Measurements from ENCODE around the gene B4GALT6. TPM values are rescaled to one million over a fixed set of nuclear protein-coding genes. Genes with fewer than 3 reads are reported as not detected.

B4GALT6 gene
- total and polyA plus RNA-seq, 2 of the 8 experiments (the other 6 are each of a cell fraction or from before 2014, with no cell fraction given), result 6.3 to 41.5 TPM

- H3K23me2 ChIP-seq (ENCODE audit: low read depth, low read length), result no peaks in the 10 kb centered on the region
- no peaks in the 10 kb centered on the region for H3K36me3 ChIP-seq (ENCODE audit: control insufficient read depth in 2 of 4, insufficient read depth in 4 of 4, low read length in 3 of 4)
- no peaks in the 10 kb centered on the region for H3K79me2 ChIP-seq (ENCODE audit: control insufficient read depth in 1 of 2, insufficient read depth in 2 of 2, low read length in 2 of 2)
- H2BK12ac ChIP-seq (ENCODE audit: low read depth, low read length), result no peak overlapping the region
- no peak overlapping the region for H2BK15ac ChIP-seq (ENCODE audit: low read length)
- no peak overlapping the region for H3K4me3 ChIP-seq (ENCODE audit: extremely low read depth in 1 of 4, insufficient read depth in 2 of 4, low read depth in 3 of 4, low read length in 4 of 4)
- H3K14ac ChIP-seq (ENCODE audit: insufficient read length), result no peak overlapping the region
- 94% methylated on average over 1 of the region's 1 CpG; no CpG with 5 or more reads in 1 of the 2 experiments for WGBS, 2 experiments (ENCODE audit: extremely low coverage in 1 of 2, insufficient coverage in 1 of 2, insufficient read length in 1 of 2, insufficient replicate concordance in 2 of 2, low coverage in 1 of 2, low lambda C conversion rate in 2 of 2, missing lambda C conversion rate in 1 of 2)
- H3K4me1 ChIP-seq (replicated peaks in 1 of 4; ENCODE audit: control insufficient read depth in 3 of 4, insufficient read depth in 4 of 4, low read length in 3 of 4), result no peaks in the 10 kb centered on the region
- no peak overlapping the region for H2BK120ac ChIP-seq (replicated peaks; ENCODE audit: low read depth, low read length)
- H3K9ac ChIP-seq (replicated peaks in 1 of 4; ENCODE audit: extremely low read depth in 1 of 4, low read depth in 3 of 4, low read length in 3 of 4), result no peak overlapping the region
- no peaks in the 10 kb centered on the region for H3K79me1 ChIP-seq (ENCODE audit: low read depth, low read length)
- no peaks in the 10 kb centered on the region for H3K27me3 ChIP-seq (replicated peaks in 1 of 4; ENCODE audit: control insufficient read depth in 3 of 4, extremely low read depth in 1 of 4, insufficient read depth in 3 of 4, low read length in 3 of 4)
- POLR2A ChIA-PET (ENCODE audit: partially characterized antibody), result no interaction called here
- no peak overlapping the region for H4K8ac ChIP-seq (ENCODE audit: extremely low read depth, insufficient read depth, low read length)
- TF ChIP-seq HDAC2 (IDR thresholded peaks at IDR 0.05; ENCODE audit: borderline replicate concordance in 1 of 2, low read depth in 2 of 2, low read length in 2 of 2) (no peak), KDM5A (IDR thresholded peaks at IDR 0.05; ENCODE audit: low read length) (no peak)
- no peaks in the 10 kb centered on the region for H3K9me3 ChIP-seq (ENCODE audit: insufficient read depth in 2 of 2, low read depth in 1 of 2, low read length in 1 of 2)
- H2BK20ac ChIP-seq (ENCODE audit: low read length), result no peak overlapping the region
- no peak overlapping the region for H3K18ac ChIP-seq (ENCODE audit: extremely low read depth, low read length)
- H3K56ac ChIP-seq (replicated peaks; ENCODE audit: insufficient read length, low read depth, low read length), result no peak overlapping the region
- H3K23ac ChIP-seq (ENCODE audit: insufficient read length), result no peak overlapping the region
- H2AFZ ChIP-seq (ENCODE audit: low read length), result no peak overlapping the region
- no peak overlapping the region for H4K5ac ChIP-seq (ENCODE audit: insufficient read length, low read depth, low read length)
- no peak overlapping the region for H3K4ac ChIP-seq (replicated peaks; ENCODE audit: insufficient read length, low read depth, low read length)
- FAIRE-seq, result no peak
- DNase-seq (ENCODE audit: low read depth in 1 of 2, low spot score in 2 of 2), result no peak
- H3K27ac ChIP-seq (ENCODE audit: low read depth, low read length), result no peak overlapping the region
- H4K20me1 ChIP-seq (replicated peaks in 1 of 2; ENCODE audit: control insufficient read depth in 1 of 2, insufficient read depth in 2 of 2, low read length in 2 of 2), result no peaks in the 10 kb centered on the region
- H2BK5ac ChIP-seq (ENCODE audit: low read depth, low read length), result no peak overlapping the region
- no peak overlapping the region for H4K91ac ChIP-seq (replicated peaks; ENCODE audit: insufficient read length, low read length)
- H3K4me2 ChIP-seq (ENCODE audit: insufficient read depth in 1 of 2, low read depth in 2 of 2, low read length in 2 of 2), result no peak overlapping the region
- CTCF ChIA-PET (ENCODE audit: partially characterized antibody), result interaction anchor here (1.0 to 1.4 kb wide), 2 partner anchors 12 to 21 kb away, joined by 3 to 5 read pairs; no protein-coding TSS in a partner anchor
- no peak overlapping the region for H2AK5ac ChIP-seq (ENCODE audit: low read depth, low read length)
These were observed 107.2 kb downstream of the B4GALT6 start for GRCh38 chr18:31577195-31577594.

All from H1 (cell line).